Astrocyte of the spinal cord (primary cell): ENCODE results near the gene NSMCE4A.

Experiments
- DNase-seq: peaks from one replicate; pipeline ENCODE4 v3.0.0; 2011; ENCODE audit warnings: low read depth, low spot score
- H3K4me3 ChIP-seq: 2 replicates; pipeline ENCODE4 v1.5.1; 2011; ENCODE audit warnings: low read depth, mild to moderate bottlenecking, low read length, moderate library complexity
- in situ Hi-C: cut with HindIII; loops from 2 replicates; pipeline ENCODE4 v1.10.0; 2017; ENCODE audit warnings: low sequenced_read_pairs
- TF ChIP-seq, protein P1 (sequence below): IDR thresholded peaks from 2 replicates; pipeline ENCODE4 v1.5.1; 2012; ENCODE audit warnings: low read depth, mild to moderate bottlenecking, low read length, inconsistent platforms

NSMCE4A gene

DNA sequence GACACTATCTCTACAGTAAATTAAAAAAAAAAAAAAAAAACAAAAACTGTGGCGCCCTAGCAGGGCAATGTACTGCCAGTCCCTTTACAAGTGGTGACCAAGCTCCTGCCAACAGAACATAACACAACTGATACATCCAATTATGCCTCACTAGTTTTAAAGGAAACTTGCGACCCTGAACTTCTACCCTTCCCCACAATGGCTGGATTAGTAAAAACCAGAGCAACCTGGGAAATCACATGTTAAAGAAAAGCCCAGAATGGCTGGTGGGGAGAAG lies 63.7 kb downstream of the NSMCE4A start:
- TF ChIP-seq, protein P1, sequence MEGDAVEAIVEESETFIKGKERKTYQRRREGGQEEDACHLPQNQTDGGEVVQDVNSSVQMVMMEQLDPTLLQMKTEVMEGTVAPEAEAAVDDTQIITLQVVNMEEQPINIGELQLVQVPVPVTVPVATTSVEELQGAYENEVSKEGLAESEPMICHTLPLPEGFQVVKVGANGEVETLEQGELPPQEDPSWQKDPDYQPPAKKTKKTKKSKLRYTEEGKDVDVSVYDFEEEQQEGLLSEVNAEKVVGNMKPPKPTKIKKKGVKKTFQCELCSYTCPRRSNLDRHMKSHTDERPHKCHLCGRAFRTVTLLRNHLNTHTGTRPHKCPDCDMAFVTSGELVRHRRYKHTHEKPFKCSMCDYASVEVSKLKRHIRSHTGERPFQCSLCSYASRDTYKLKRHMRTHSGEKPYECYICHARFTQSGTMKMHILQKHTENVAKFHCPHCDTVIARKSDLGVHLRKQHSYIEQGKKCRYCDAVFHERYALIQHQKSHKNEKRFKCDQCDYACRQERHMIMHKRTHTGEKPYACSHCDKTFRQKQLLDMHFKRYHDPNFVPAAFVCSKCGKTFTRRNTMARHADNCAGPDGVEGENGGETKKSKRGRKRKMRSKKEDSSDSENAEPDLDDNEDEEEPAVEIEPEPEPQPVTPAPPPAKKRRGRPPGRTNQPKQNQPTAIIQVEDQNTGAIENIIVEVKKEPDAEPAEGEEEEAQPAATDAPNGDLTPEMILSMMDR, result no peak
- H3K4me3 ChIP-seq, result no peak overlapping the region
- DNase-seq, result no peak
- in situ Hi-C loops, result no loop called here

DNA sequence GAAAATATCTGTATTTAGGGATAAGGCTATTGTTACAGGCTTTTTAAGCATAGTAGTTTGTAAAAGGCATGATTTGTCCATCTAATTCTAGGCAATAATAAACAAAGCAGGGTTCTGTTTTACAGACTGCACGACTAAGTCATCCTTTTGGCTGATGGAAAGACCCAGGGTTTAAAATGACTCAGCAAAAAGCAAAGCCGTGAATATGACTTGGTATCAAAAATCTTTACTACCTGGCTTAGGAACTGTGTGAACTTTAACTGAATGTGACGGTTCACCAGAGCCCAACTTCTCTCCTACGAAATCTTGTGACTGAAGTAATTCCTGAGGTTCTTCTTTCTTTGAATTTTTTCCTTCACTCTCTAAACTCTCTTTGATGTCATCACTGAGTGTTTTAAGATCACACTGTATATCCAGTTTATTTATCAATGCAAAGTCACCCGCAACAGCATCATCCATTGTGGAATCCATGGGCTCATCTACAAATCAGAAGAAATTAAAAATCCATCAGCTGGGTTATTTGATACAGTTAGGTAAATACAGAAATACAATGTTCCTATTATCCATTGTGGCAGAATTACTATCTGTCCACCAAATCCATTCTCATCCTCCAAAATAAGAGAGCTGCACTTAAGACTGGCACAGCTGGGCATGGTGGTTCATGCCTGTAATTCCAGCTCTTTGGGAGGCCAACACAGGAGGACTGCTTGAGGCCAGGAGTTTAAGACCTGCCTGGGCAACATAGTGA lies 64.2 kb downstream of the NSMCE4A start:
- TF ChIP-seq, protein P1, result no peak
- no peak overlapping the region for H3K4me3 ChIP-seq
- in situ Hi-C loops, result no loop called here
- DNase-seq, result peak; percentile 46
